HepG2 (cell line): Measurements from ENCODE around the gene HSP90AB1. TPM values are rescaled to one million over a fixed set of nuclear protein-coding genes. Genes with fewer than 3 reads are reported as not detected.

ENCODE experiments used
- ATAC-seq: fragments of 200-7000 bp; cut with Tn5 transposase; 3 replicates; pipeline ENCODE4 v1.9.1; 2020; ENCODE audit warnings: mild to moderate bottlenecking, moderate library complexity
- BruUV-seq: library from RNA; stranded (reverse); fragments of 400-500 nt; replicated peaks from 2 replicates; lab custom pipeline; 2021; lab: Mats Ljungman, UMichigan
- CTCF ChIA-PET: fragments of 300-600 bp; formaldehyde crosslinking; extraction: SDS; loops from one replicate; lab custom pipeline; 2021; ENCODE audit warnings: low total read pairs, inconsistent platforms, low intra/inter-chr PET ratio; lab: Yijun Ruan, JAX
- POLR2A ChIA-PET: fragments of 350-600 bp; sonication (Branson Sonifier 250); formaldehyde crosslinking; loops from one replicate; lab custom pipeline; 2020; ENCODE audit warnings: antibody characterized with exemption, inconsistent platforms; lab: Yijun Ruan, JAX
- DNase-seq: peaks from one replicate; pipeline ENCODE4 v3.0.0-alpha.2; 2015; ENCODE audit warnings: low spot score
- FAIRE-seq: peaks from 3 replicates; lab custom pipeline; 2011; peaks lifted over from hg19 to GRCh38; lab: Jason Lieb, UNC
- H2AFZ ChIP-seq: one replicate; pipeline ENCODE4 v1.6.1; 2011; ENCODE audit warnings: low read length, inconsistent platforms
- H3K27ac ChIP-seq: fragments of 300-600 bp; 3 replicates; pipeline ENCODE4 v1.8.0; 2011; ENCODE audit warnings: mixed run types, mild to moderate bottlenecking, mixed read lengths, low read length, inconsistent platforms; ENCODE audit not compliant: insufficient read depth; ENCODE audit errors: extremely low read length
- H3K27me3 ChIP-seq, 2 experiments: fragments of 200-600 bp in 1 of 2; 2 replicates in 1 of 2; 3 replicates in 1 of 2; pipeline versions ENCODE4 v1.6.0 to v1.8.0; 2011; ENCODE audit warnings: low read length in 2 of 2, mild to moderate bottlenecking in 2 of 2, moderate library complexity in 2 of 2, inconsistent platforms in 1 of 2; ENCODE audit not compliant: insufficient read depth in 2 of 2, control insufficient read depth in 1 of 2
- H3K36me3 ChIP-seq, 2 experiments: fragments of 200-600 bp in 1 of 2; replicated peaks in 1 of 2; 2 replicates in 1 of 2; 3 replicates in 1 of 2; pipeline versions ENCODE4 v1.5.1 to v1.8.0; 2011; ENCODE audit warnings: low read length in 2 of 2, inconsistent platforms in 1 of 2; ENCODE audit not compliant: insufficient read depth in 2 of 2, control insufficient read depth in 1 of 2
- H3K4me1 ChIP-seq: 2 replicates; pipeline ENCODE4 v1.5.1; 2012; ENCODE audit warnings: low read length, inconsistent platforms; ENCODE audit not compliant: insufficient read depth
- H3K4me2 ChIP-seq: 2 replicates; pipeline ENCODE4 v1.6.0; 2011; ENCODE audit warnings: low read depth, low read length, inconsistent platforms
- H3K4me3 ChIP-seq, 3 experiments: fragments of 200-600 bp in 1 of 3; sonication (generic), shearing (Covaris generic) in 1 of 3; replicated peaks in 1 of 3; 2 replicates each; pipeline ENCODE4 v1.5.1; 2011 to 2016; ENCODE audit warnings: low read length in 3 of 3, inconsistent platforms in 2 of 3, low read depth in 2 of 3, mild to moderate bottlenecking in 2 of 3, control low read depth in 1 of 3, mixed read lengths in 1 of 3; ENCODE audit not compliant: insufficient read depth in 1 of 3
- H3K79me2 ChIP-seq: one replicate; pipeline ENCODE4 v1.6.1; 2011; ENCODE audit warnings: low read length, inconsistent platforms; ENCODE audit not compliant: insufficient read depth
- H3K9ac ChIP-seq: 2 replicates; pipeline ENCODE4 v1.6.0; 2011; ENCODE audit warnings: mild to moderate bottlenecking, low read depth, low read length, inconsistent platforms; ENCODE audit not compliant: insufficient read depth
- H3K9me3 ChIP-seq: 2 replicates; pipeline ENCODE4 v1.5.1; 2012; ENCODE audit warnings: mild to moderate bottlenecking, low read length
- H4K20me1 ChIP-seq: 2 replicates; pipeline ENCODE4 v1.6.0; 2011; ENCODE audit warnings: inconsistent platforms, mild to moderate bottlenecking, low read length, moderate library complexity; ENCODE audit not compliant: insufficient read depth
- ARID5B ChIP-seq: IDR thresholded peaks from 2 replicates; pipeline ENCODE4 v1.4.0; 2020; ENCODE audit warnings: mild to moderate bottlenecking, missing genetic modification reagents
- DBP ChIP-seq: sonication (generic); formaldehyde crosslinking; IDR thresholded peaks from 2 replicates; pipeline ENCODE4 v1.4.0; 2020; ENCODE audit warnings: missing genetic modification reagents; ENCODE audit errors: not compliant biosample characterization
- FOXP1 ChIP-seq, 2 experiments: fragments of 450-650 bp in 1 of 2; IDR thresholded peaks; 2 replicates each; pipeline ENCODE4 v1.6.1; 2017 to 2018; ENCODE audit warnings: antibody characterized with exemption in 1 of 2
- HNRNPK ChIP-seq: fragments of 200-400 bp; formaldehyde crosslinking; IDR thresholded peaks from 2 replicates; pipeline ENCODE4 v1.6.1; 2018; ENCODE audit warnings: low read length, low read depth, moderate library complexity, mild to moderate bottlenecking; ENCODE audit not compliant: poor library complexity, severe bottlenecking
- ZHX1 ChIP-seq: sonication (generic); formaldehyde crosslinking; IDR thresholded peaks from 2 replicates; pipeline ENCODE4 v1.8.1; 2022; ENCODE audit warnings: low read depth, mild to moderate bottlenecking, missing genetic modification reagents
- ZNF275 ChIP-seq: sonication (generic); formaldehyde crosslinking; IDR thresholded peaks from 2 replicates; pipeline ENCODE4 v1.8.0; 2022; ENCODE audit warnings: missing genetic modification reagents, mild to moderate bottlenecking, inconsistent platforms, borderline replicate concordance
- ZNF747 ChIP-seq: sonication (generic); formaldehyde crosslinking; IDR thresholded peaks from 2 replicates; pipeline ENCODE4 v1.8.1; 2023; ENCODE audit warnings: missing genetic modification reagents, mild to moderate bottlenecking, borderline replicate concordance
- ZNF879 ChIP-seq: sonication (generic); formaldehyde crosslinking; IDR thresholded peaks from 2 replicates; pipeline ENCODE4 v1.8.1; 2023; ENCODE audit warnings: missing genetic modification reagents
- ZNF883 ChIP-seq: sonication (generic); formaldehyde crosslinking; IDR thresholded peaks from 2 replicates; pipeline ENCODE4 v1.5.1; 2020; ENCODE audit warnings: mild to moderate bottlenecking, missing genetic modification reagents; ENCODE audit errors: not compliant biosample characterization
- WGBS: methylation state at CpG from one replicate; pipeline ENCODE4 v1.1.6; 2017; ENCODE audit warnings: low lambda C conversion rate; 5-methylcytosine and 5-hydroxymethylcytosine counted together
- in situ Hi-C: cut with HindIII; loops from 2 replicates; pipeline ENCODE4 v1.10.0; 2017; ENCODE audit warnings: low pct_unique_long_range_greater_than_20kb; ENCODE audit not compliant: extremely low pct_ligation_motif_present
- intact Hi-C: fragments of 100-400 bp; cut with micrococcal nuclease; formaldehyde crosslinking; loops from one replicate; pipeline ENCODE4 v1.10.0; 2022; ENCODE audit not compliant: unreplicated experiment
- polyA plus RNA-seq, 8 experiments: library from polyadenylated mRNA; depleted of rRNA in 3 of 8; stranded (reverse) in 7 of 8; unstranded in 1 of 8; fragments of >200 nt; fragmentation: Illumina TruSeq in 4 of 8; extraction: Trizol in 4 of 8; gene quantifications; 2 replicates each; pipeline versions ENCODE4 v1.2.1 to v1.2.3, GENCODE V29; 2011 to 2016; ENCODE audit warnings: low read depth in 4 of 8, missing spikeins in 1 of 8, mixed read lengths in 1 of 8; ENCODE audit not compliant: insufficient read depth in 1 of 8
- total RNA-seq, 5 experiments: library from RNA; depleted of rRNA; stranded (reverse); fragments of >200 nt; fragmentation: Illumina TruSeq; extraction: Trizol; gene quantifications; 2 replicates each; pipeline ENCODE4 v1.2.3, GENCODE V29; 2016; ENCODE audit warnings: low read depth in 1 of 5
- TF ChIP-seq, protein P1 (sequence below): sonication (generic); formaldehyde crosslinking; IDR thresholded peaks from 2 replicates; pipeline ENCODE4 v1.5.1; 2020; ENCODE audit warnings: mild to moderate bottlenecking, moderate library complexity, missing genetic modification reagents

Gene HSP90AB1
- total and polyA plus RNA-seq, 2 of the 13 experiments (the other 11 are each of a cell fraction or from before 2014, with no cell fraction given) = 1,325 to 1,472 TPM

GRCh38 chr6:44264154-44265006 is 17.5 kb downstream of the HSP90AB1 start:
- POLR2A ChIA-PET = interaction anchor here (1.0 to 2.2 kb wide), 5 partner anchors 8 to 49 kb away, joined by 3 to 8 read pairs (median 4); partner anchors contain the start of genes AARS2 and HSP90AB1
- TF ChIP-seq ZNF883 (CRISPR knock-in tag) (peak; percentile 0), HNRNPK (no peak), ZNF747 (CRISPR knock-in tag) (peak; percentile 26; the same call in 1 of the 2 replicates), ZNF879 (CRISPR knock-in tag) (no peak), ZNF275 (CRISPR knock-in tag) (no peak), ARID5B (no peak), DBP (CRISPR knock-in tag) (no peak), ZHX1 (CRISPR knock-in tag) (0 out of 2 replicates have a peak, but pooled peaks have one; percentile 46), FOXP1 (IDR thresholded peaks at IDR 0.05) (no peak), FOXP1 (CRISPR knock-in tag; IDR thresholded peaks at IDR 0.05) (no peak)
- TF ChIP-seq, protein P1, sequence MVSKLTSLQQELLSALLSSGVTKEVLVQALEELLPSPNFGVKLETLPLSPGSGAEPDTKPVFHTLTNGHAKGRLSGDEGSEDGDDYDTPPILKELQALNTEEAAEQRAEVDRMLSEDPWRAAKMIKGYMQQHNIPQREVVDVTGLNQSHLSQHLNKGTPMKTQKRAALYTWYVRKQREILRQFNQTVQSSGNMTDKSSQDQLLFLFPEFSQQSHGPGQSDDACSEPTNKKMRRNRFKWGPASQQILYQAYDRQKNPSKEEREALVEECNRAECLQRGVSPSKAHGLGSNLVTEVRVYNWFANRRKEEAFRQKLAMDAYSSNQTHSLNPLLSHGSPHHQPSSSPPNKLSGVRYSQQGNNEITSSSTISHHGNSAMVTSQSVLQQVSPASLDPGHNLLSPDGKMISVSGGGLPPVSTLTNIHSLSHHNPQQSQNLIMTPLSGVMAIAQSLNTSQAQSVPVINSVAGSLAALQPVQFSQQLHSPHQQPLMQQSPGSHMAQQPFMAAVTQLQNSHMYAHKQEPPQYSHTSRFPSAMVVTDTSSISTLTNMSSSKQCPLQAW = no peak

More at GRCh38 chr6:44264154-44265006, 17.5 kb downstream of the HSP90AB1 start:
- Histone ChIP-seq H3K79me2 (peaks cover 18% of the 10 kb centered on the region), H2AFZ (no peak overlapping the region), H4K20me1 (no peaks in the 10 kb centered on the region), H3K9me3 (no peaks in the 10 kb centered on the region), H3K9ac (peak overlapping the region; percentile 84), H3K27me3 (peaks cover 0 to 12% of the 10 kb centered on the region in 2 experiments; a peak in 2 of 5 replicates), H3K27ac (peak overlapping the region; percentile 67), H3K36me3 (peaks cover 2 to 24% of the 10 kb centered on the region in 2 experiments), H3K4me1 (peaks cover 33% of the 10 kb centered on the region), H3K4me3 (peak overlapping the region; percentile 64 to 95 (median 76)), H3K4me2 (peak overlapping the region; percentile 92)
- WGBS = 5% methylated on average over 6 of the region's 13 CpGs
- BruUV-seq = no TSS peak
- peak; percentile 6 for ATAC-seq
- CTCF ChIA-PET = interaction anchor here (0.9 kb wide), 1 partner anchor 92 kb away, joined by 3 read pairs; no protein-coding TSS in a partner anchor
- FAIRE-seq = no peak
- in situ Hi-C loops (loop anchor here (5.0 kb wide), 1 partner anchor 48 kb away; the partner anchor contains the start of gene AARS2), intact Hi-C loops (no loop called here)
- DNase-seq = no peak
